Activated B cell treated with CpG ODN at 0.5 μM for 24 hours (primary cell): ENCODE results near the gene ELOVL1. TPM values are rescaled to one million over a fixed set of nuclear protein-coding genes. Genes with fewer than 3 reads are reported as not detected.
"Not testable (repeated sequence)": the region's sequence is repeated elsewhere in the genome, so short reads cannot be mapped to it uniquely, and the experiment has no call there.

Source experiments
- ATAC-seq: fragments of 200-7000 bp; cut with Tn5 transposase; one replicate; pipeline ENCODE4 v1.10.0; 2021; ENCODE audit warnings: low read depth, mild to moderate bottlenecking, moderate library complexity
- CTCF ChIA-PET: fragments of 350-600 bp; sonication (Branson Sonifier 250); formaldehyde crosslinking; loops from one replicate; lab custom pipeline; 2021; ENCODE audit warnings: antibody characterized with exemption; lab: Charles Lee
- POLR2A ChIA-PET: fragments of 350-600 bp; sonication (Branson Sonifier 250); formaldehyde crosslinking; loops from one replicate; lab custom pipeline; 2021; ENCODE audit warnings: antibody characterized with exemption; lab: Charles Lee
- DNase-seq: peaks from one replicate; pipeline ENCODE4 v3.0.0; 2022
- H3K27ac Mint-ChIP-seq: one replicate; pipeline ENCODE4 v1.8.0; 2020; ENCODE audit warnings: mixed read lengths
- H3K27me3 Mint-ChIP-seq: one replicate; pipeline ENCODE4 v1.8.0; 2021; ENCODE audit warnings: mixed read lengths
- H3K36me3 Mint-ChIP-seq: one replicate; pipeline ENCODE4 v1.8.0; 2021; ENCODE audit warnings: low read depth, mixed read lengths
- H3K4me1 Mint-ChIP-seq: one replicate; pipeline ENCODE4 v1.8.0; 2021; ENCODE audit warnings: mixed read lengths
- H3K4me3 Mint-ChIP-seq: one replicate; pipeline ENCODE4 v1.8.0; 2020; ENCODE audit warnings: mild to moderate bottlenecking, mixed read lengths
- H3K9me3 Mint-ChIP-seq: one replicate; pipeline ENCODE4 v1.8.0; 2020; ENCODE audit warnings: mixed read lengths
- intact Hi-C: fragments of 100-400 bp; cut with micrococcal nuclease; formaldehyde crosslinking; loops from one replicate; pipeline ENCODE4 v1.15.1; 2024
- total RNA-seq: library from RNA; stranded (reverse); gene quantifications from 2 replicates; pipeline ENCODE4 v1.2.3, GENCODE V29; 2022
- TF ChIP-seq, protein P1 (sequence below): fragments of 200-600 bp; IDR thresholded peaks from one replicate; pipeline ENCODE4 v1.8.0; 2022; ENCODE audit warnings: antibody characterized with exemption, mild to moderate bottlenecking

ELOVL1 gene
- total RNA-seq, 1 donor from 2014 or later = 84.2 TPM

- no peaks in the 10 kb centered on the region for H3K27me3 Mint-ChIP-seq
- H3K4me3 Mint-ChIP-seq = no peak overlapping the region
- CTCF ChIA-PET = no interaction called here
- TF ChIP-seq, protein P1, sequence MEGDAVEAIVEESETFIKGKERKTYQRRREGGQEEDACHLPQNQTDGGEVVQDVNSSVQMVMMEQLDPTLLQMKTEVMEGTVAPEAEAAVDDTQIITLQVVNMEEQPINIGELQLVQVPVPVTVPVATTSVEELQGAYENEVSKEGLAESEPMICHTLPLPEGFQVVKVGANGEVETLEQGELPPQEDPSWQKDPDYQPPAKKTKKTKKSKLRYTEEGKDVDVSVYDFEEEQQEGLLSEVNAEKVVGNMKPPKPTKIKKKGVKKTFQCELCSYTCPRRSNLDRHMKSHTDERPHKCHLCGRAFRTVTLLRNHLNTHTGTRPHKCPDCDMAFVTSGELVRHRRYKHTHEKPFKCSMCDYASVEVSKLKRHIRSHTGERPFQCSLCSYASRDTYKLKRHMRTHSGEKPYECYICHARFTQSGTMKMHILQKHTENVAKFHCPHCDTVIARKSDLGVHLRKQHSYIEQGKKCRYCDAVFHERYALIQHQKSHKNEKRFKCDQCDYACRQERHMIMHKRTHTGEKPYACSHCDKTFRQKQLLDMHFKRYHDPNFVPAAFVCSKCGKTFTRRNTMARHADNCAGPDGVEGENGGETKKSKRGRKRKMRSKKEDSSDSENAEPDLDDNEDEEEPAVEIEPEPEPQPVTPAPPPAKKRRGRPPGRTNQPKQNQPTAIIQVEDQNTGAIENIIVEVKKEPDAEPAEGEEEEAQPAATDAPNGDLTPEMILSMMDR = no peak
- intact Hi-C loops = no loop called here
- H3K4me1 Mint-ChIP-seq = peaks cover 17% of the 10 kb centered on the region
- DNase-seq (no peak), ATAC-seq (no peak)
- no peaks in the 10 kb centered on the region for H3K9me3 Mint-ChIP-seq
- H3K36me3 Mint-ChIP-seq = peaks cover 12% of the 10 kb centered on the region
- H3K27ac Mint-ChIP-seq = no peak overlapping the region
- POLR2A ChIA-PET = no interaction called here
Measured at GRCh38 chr1:43373066-43373940, 5.5 kb upstream of the ELOVL1 start.

GRCh38 chr1:43372172-43372571, 4.4 kb upstream of the ELOVL1 start:
- ChIA-PET POLR2A (interaction anchor here (0.6 kb wide), 1 partner anchor 662 kb away, joined by 5 read pairs; no protein-coding TSS in a partner anchor), CTCF (no interaction called here)
- no peak overlapping the region for H3K27ac Mint-ChIP-seq

DNA sequence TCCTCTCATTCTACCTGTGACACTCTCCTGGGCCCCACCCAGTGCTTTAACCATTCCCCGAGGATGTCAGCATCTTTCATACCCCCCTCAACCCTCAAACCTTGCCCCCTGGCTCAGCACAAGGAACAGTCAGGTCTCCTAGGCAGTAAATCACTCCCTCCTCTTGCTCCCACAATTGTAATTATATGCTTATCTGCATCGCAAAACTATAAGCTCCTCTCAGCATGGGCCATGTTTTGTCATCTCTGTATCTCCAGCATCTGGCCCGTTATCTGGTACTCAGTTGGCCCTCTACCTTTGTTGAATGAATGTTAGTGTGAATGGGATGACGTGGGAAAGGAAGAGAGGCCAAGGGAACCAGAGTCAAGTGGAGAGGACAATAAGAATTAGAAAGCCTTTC, 2.8 kb upstream of the ELOVL1 start:
- peaks cover 36% of the 10 kb centered on the region for H3K4me1 Mint-ChIP-seq
- TF ChIP-seq, protein P1 = no peak
- intact Hi-C loops = no loop called here
- H3K36me3 Mint-ChIP-seq = peaks cover 22% of the 10 kb centered on the region
- no peaks in the 10 kb centered on the region for H3K9me3 Mint-ChIP-seq
- ATAC-seq (no peak), DNase-seq (no peak)
- peak overlapping the region; percentile 36 for H3K27ac Mint-ChIP-seq
- ChIA-PET POLR2A (interaction anchor here (0.7 to 0.9 kb wide), 3 partner anchors 12 to 48 kb away, joined by 3 to 6 read pairs (median 3); partner anchors contain the start of genes CDC20, MED8 and SZT2), CTCF (no interaction called here)
- H3K27me3 Mint-ChIP-seq = no peaks in the 10 kb centered on the region
- no peak overlapping the region for H3K4me3 Mint-ChIP-seq

More at GRCh38 chr1:43372172-43372571, 4.4 kb upstream of the ELOVL1 start:
- H3K9me3 Mint-ChIP-seq = no peaks in the 10 kb centered on the region
- ATAC-seq (no peak), DNase-seq (no peak)
- intact Hi-C loops = no loop called here
- no peaks in the 10 kb centered on the region for H3K27me3 Mint-ChIP-seq
- TF ChIP-seq, protein P1 = no peak
- H3K4me3 Mint-ChIP-seq = no peak overlapping the region
- H3K36me3 Mint-ChIP-seq = peaks cover 15% of the 10 kb centered on the region
- peaks cover 20% of the 10 kb centered on the region for H3K4me1 Mint-ChIP-seq

- not testable (repeated sequence) for DNase-seq, H3K27ac Mint-ChIP-seq, H3K4me3 Mint-ChIP-seq, H3K27me3 Mint-ChIP-seq, H3K9me3 Mint-ChIP-seq, ATAC-seq
- POLR2A ChIA-PET = interaction anchor here (0.6 to 1.1 kb wide), 8 partner anchors 8 to 524 kb away, joined by 3 to 6 read pairs (median 3); partner anchors contain the start of genes CDC20, MED8, SZT2 and ZNF691
- peaks cover 42% of the 10 kb centered on the region for H3K4me1 Mint-ChIP-seq
- intact Hi-C loops = loop anchor here (10.0 kb wide), 1 partner anchor 685 kb away; the partner anchor contains the start of gene YBX1
- peaks cover 27% of the 10 kb centered on the region for H3K36me3 Mint-ChIP-seq
- CTCF ChIA-PET = interaction anchor here (1.9 kb wide), 1 partner anchor 143 kb away, joined by 7 read pairs; no protein-coding TSS in a partner anchor
Measured at GRCh38 chr1:43369779-43370178, 2.0 kb upstream of the ELOVL1 start.

DNA sequence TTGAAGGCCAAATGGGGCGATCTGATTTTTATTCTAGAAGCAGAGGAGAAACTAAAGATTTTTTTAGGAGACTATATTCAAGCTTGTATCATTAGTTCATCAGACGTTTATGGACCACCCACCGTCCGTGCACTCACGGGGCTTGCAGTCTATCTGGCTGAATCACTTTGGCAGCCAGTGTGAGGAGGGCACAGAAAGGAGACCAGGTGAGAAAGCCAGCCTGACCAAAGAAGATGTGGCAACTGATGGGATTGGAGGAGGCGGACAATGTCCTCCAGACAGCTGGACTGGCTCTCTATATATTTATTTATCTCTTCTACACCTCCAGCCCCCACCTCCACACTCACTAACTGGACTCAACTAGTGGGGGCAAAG, 822 bp upstream of the ELOVL1 start:
- DNase-seq (no peak), ATAC-seq (no peak)
- CTCF ChIA-PET = interaction anchor here (1.0 to 1.9 kb wide), 5 partner anchors 10 to 142 kb away, joined by 3 to 7 read pairs (median 6); partner anchors contain the start of genes MED8 and SZT2
- Mint-ChIP-seq H3K4me3 (peak overlapping the region; percentile 93), H3K4me1 (peaks cover 42% of the 10 kb centered on the region), H3K9me3 (no peaks in the 10 kb centered on the region), H3K27ac (peak overlapping the region; percentile 97), H3K36me3 (peaks cover 38% of the 10 kb centered on the region), H3K27me3 (no peaks in the 10 kb centered on the region)
- TF ChIP-seq, protein P1 = no peak
- POLR2A ChIA-PET = interaction anchor here (0.6 to 2.8 kb wide), 22 partner anchors 9 to 1362 kb away, joined by 3 to 108 read pairs (median 6); partner anchors contain the start of genes CDC20, CFAP57, EBNA1BP2 and HYI
- intact Hi-C loops = loop anchor here (1.0 to 10.0 kb wide), 6 partner anchors 19 to 684 kb away; partner anchors contain the start of genes CFAP57, EBNA1BP2, MED8 and SZT2
